HG03159 (cell line): Measurements from ENCODE around the gene PJA1.

Experiments
- ATAC-seq: cut with Tn5 transposase; IDR thresholded peaks from one replicate; pipeline ENCODE4 v1.9.1; 2021; ENCODE audit warnings: mild to moderate bottlenecking, moderate library complexity; ENCODE audit not compliant: unreplicated experiment

The PJA1 gene, protein sequence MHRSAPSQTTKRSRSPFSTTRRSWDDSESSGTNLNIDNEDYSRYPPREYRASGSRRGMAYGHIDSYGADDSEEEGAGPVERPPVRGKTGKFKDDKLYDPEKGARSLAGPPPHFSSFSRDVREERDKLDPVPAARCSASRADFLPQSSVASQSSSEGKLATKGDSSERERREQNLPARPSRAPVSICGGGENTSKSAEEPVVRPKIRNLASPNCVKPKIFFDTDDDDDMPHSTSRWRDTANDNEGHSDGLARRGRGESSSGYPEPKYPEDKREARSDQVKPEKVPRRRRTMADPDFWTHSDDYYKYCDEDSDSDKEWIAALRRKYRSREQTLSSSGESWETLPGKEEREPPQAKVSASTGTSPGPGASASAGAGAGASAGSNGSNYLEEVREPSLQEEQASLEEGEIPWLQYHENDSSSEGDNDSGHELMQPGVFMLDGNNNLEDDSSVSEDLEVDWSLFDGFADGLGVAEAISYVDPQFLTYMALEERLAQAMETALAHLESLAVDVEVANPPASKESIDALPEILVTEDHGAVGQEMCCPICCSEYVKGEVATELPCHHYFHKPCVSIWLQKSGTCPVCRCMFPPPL

DNA sequence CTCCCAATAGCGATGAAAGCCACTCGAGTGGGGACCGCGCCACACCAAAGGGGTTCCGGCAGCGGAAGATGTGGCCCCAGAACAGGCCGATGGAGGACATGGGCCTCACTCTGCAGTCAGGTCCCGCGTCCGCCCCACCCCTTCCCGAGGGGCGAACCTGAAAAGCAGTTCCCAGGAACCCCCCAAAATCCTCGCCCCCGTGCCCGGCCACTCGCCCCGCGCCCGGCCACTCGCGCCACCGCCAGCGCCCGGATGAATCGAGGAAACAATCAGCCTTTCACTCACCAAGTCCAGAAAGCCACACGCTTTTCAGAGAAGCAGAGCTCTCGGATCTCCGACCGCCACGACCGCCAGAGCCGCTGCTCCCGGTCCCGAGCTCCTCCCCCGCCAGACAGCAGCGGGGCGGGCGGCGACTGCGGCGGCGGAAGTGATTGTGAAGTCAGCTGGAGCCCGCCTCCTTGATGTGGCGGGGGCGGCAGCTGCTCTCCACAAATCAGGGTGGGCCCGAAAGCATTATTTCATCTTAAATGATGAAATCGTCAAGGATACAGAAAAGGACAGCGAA, at the start of gene PJA1:
TSS of gene PJA1 (minus strand) at position 367 of the 565 bp plus-strand sequence. CDS start 2,380 bp downstream, outside the sequence.
- peak; percentile 87 for ATAC-seq

DNA sequence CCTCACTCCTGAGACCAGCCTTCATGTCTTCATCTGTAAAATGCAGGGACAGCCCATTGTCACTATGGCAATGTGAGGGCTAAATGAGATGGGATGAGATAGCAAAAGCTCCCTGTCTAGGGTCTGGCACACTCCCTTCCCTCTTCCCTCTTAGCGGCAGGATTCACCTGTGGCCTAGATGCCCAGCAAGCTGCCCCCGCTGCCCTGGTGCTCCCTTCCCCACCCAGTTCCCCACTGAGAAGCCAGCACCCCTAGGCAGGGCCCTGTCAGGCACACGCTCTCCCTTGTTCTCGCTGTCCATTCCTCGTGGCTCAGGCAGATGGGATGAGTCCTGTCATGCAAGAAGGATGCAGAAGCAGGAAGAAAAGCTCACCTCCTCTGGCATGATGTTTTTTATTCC, 49.2 kb upstream of the PJA1 start:
- ATAC-seq: no peak

- ATAC-seq: no peak
Measured at GRCh38 chrX:69211701-69212100, 46.4 kb upstream of the PJA1 start.

DNA sequence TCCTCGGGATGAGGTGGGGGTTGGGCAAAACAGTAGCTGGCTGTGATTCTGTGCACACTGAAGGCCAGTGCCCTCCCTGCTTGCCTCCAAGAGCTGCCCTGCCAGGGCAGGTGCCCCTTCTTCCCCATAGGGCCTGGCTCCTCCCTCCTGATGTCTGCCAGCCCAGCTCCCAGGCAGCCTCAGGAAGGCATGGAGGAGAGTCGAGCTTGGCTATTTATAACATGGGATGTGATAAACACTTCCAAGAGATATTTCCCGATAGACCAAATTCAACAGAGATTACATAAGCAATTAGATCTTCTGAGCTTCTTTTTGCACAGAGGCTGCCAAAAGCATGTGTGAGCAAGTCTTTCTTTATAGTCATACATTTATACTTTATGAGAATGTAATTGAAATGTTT, 45.3 kb upstream of the PJA1 start:
- no peak for ATAC-seq

GRCh38 chrX:69207216-69207615, 42.0 kb upstream of the PJA1 start:
- no peak for ATAC-seq

- ATAC-seq: no peak
Measured at GRCh38 chrX:69203638-69204037, 38.4 kb upstream of the PJA1 start.

DNA sequence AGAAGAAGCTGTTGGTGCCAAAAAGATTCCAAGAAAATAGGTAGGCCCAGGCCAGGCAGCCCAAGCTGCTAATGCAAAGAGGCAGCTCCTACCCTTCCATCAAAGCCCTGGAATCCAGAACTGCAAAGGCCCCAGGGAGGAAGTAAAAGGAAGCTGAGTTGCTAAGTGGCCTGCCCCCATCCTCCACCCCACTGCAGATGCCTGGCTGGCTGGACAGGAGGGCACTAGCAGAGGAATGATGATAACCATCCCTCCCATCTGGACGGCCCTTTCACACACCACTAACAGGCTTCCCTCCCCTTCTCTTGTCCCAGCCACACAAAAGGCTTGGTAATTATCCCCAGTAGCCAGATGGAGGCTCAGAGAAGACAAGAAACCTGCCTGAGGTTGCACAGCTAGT, 32.4 kb upstream of the PJA1 start:
- no peak for ATAC-seq

DNA sequence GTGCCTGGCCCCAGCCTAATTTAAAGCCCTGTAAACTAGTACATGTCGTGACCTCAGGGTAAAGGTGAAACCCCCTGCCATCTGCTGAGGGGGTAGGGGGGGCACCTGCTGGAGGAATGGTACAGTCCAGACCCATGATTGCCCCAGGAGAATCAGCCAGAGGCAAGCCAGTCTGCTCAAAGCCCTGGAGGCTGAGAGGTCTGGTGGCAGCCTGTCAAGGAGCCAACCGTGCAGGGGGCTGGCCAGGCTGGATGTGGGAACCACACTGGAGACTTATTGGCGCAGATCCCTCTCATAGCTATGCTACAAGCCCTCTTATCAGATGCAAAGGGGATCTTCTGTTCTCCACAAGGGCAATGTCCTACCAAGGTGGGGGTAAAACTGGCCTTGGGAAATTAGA, 31.4 kb upstream of the PJA1 start:
- ATAC-seq: no peak

DNA sequence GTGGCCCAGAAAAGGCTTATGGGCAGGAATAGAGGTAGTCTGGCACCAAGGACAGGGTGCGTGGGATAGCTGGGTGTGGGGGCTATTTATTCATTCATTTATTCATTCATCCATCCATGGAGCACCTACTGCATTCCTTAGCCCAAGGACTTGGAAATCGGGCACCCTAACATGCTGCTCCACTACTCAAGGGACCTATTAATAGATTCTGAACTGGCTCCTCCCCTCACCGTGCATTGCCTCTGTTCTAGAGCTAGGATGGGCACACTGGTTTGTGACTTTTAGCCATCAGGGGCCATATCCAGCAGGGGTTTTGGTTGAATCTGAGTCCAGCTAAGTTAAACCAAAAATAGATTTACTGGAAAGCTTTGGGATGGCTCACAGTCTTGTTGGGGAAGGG, 30.6 kb upstream of the PJA1 start:
- no peak for ATAC-seq

- no peak for ATAC-seq
Measured at GRCh38 chrX:69195192-69195591, 29.9 kb upstream of the PJA1 start.

DNA sequence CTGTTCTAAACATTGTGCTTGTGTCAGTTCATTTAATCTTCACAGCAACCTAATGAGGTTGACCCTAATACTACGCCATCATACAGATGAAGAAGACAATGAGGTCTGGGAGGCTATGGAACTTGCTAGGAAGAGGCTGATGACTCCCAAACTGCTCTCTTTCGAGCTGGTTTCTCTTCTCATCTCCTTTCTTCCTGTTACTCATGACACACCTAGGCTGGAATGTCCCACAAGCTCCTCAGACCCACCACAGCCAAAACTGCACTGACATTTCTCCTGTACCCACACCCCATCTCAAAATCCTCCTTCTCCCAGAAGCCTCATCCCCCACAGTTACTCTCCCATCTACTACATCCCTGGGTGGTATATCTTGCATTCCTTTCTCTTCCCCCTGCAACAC, 27.4 kb upstream of the PJA1 start:
- no peak for ATAC-seq

DNA sequence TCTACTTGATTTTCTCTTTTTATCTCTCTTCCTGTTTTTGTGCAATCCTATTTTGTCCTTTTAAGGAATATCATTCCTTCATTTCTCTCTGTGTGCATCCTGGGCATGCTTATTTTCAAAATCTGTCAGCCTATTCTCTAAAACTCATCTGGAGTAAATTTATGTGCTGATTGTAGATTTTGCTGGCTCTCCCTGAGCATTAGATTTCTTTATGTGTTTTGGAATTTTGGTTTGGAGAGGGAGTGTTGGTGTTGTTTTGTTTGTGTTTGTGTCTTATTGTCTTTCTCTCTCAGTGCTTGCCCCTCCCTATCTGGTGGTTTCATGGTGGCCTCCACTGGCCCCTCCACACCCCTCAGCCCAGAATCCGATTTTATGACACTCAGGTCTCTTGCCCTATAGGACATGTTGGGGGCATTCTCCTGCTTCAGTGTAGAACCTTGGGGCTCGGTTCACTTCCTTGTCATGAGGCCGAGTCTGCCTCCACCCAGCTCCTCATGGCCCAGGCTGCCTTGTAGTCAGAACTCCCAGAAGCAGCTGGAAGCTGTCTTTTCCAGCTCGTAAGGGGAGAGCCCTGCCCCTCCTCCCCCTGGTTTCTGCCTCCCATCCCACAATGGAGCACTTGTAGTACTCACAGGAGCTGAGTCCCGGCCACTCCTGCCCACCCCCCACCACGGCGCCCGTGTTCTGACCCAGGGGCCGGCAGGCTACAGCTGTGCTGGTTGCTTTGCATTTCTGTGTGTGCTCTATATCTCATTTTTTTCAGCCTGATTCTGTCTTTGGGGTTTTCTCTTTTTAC, 24.5 kb upstream of the PJA1 start:
- no peak for ATAC-seq

GRCh38 chrX:69186651-69187050, 21.4 kb upstream of the PJA1 start:
- ATAC-seq: no peak

GRCh38 chrX:69185886-69186285, 20.6 kb upstream of the PJA1 start:
- ATAC-seq: no peak

GRCh38 chrX:69185141-69185540, 19.9 kb upstream of the PJA1 start:
- ATAC-seq: no peak

DNA sequence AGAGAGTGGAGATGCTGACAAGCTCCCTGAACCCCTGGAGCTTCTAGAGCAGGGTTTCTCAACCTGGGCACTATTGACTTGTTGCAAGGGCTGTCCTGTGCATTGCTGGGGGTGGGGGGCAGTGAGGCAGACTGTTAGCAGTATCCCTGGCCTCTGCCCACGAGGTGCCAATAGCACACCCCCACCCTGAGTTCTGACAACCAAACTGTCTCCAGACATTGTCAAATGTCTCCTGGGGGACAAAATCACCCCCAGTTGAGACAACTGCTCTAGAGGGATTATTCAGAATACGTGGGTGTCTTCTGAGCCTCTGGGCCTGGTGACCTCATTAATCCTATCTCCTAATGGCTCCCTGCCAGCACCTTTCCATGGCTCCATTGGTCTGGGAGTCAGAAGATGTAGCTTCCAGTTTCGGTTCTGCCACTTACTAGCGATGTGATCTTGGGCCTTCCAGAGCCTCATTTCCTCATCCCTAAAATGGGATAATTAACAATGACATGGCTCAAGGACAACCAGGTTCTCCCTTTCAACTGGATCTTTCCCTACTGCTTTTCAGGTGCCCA, 17.6 kb upstream of the PJA1 start:
- ATAC-seq: no peak

DNA sequence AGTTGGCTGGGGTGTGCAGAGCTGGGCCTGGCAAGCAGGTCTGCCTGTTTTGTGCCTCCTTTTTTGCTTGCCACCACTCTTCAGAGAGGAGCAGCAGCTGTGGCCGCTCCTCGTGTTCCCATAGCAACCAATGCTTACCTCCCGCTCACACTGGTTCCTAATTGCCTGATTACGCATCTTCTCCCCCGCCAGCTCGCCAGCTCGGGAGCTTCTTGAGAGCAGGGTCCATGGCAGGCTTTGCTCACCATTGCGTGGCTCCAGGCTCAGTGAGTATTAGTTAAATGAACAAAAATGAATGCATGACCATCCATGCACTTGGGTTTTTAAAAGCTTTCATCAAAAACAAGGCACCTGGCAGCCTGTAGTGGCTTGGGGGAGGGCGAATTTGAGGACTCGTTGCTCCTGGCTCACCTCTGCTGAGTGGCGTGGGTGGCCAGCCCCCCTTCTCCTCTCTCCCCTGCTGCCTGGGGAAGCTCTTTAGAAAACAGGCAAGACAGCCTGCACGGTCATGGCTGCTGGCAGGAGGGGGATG, 14.2 kb upstream of the PJA1 start:
- ATAC-seq: no peak

DNA sequence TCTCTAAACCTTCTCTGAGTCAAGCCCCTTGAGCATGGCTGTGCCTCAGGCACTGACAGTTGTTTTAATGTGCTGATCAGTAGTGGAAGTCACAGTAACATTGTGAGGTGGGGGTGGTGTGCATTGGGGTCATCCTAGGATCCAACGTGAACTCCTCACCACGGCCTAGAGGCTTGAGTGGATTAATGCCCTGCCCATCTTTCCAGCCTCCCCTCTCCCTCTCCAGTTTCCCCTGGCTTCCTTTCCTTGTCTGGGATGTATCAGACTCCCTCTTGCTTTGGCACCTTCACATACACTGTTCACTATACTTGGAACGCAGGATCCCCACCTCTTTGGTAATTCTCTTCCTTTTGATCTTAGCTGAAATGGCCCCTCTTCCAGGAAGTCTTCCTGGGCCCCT, 13.3 kb upstream of the PJA1 start:
- ATAC-seq: no peak

GRCh38 chrX:69177511-69178162, 12.4 kb upstream of the PJA1 start:
- no peak for ATAC-seq

DNA sequence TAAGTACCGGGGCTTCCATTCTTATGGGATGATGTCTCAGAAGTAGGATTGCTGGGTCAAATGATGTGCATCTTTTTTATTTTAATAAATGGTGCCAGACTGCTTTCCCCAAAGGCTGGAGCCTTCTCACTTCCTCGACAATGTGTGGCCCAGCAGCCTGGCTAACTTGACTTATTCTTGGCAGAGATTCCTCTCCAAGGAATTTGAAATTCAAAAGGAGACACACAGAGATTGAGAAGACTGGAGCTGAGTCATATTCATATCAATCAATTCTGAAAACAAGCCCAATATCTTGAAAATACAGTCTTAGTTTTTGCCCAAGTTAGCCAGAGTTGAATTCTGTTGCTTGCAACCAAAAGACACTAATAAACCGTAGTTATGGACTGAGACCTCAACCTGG, 10.8 kb upstream of the PJA1 start:
- no peak for ATAC-seq
